ENCODE measurements around the gene EPB41L2. TPM values are rescaled to one million over a fixed set of nuclear protein-coding genes. Genes with fewer than 3 reads are reported as not detected.

Gene EPB41L2
- total and polyA plus RNA-seq, 2 experiments from 2014 or later, result 27.4 to 35.8 TPM

- H3K27me3 ChIP-seq, result no peaks in the 10 kb centered on the region
- WGBS (ENCODE audit: low lambda C conversion rate, missing lambda C conversion rate), result 92% methylated on average over 2 of the region's 2 CpGs
- no peak for DNase-seq (ENCODE audit: low spot score)
- H3K4me3 ChIP-seq, result no peak overlapping the region
- no peaks in the 10 kb centered on the region for H3K36me3 ChIP-seq (replicated peaks; ENCODE audit: insufficient read depth, low read depth)
- no peaks in the 10 kb centered on the region for H3K4me1 ChIP-seq (ENCODE audit: insufficient read depth)
- TF ChIP-seq EZH2 (IDR thresholded peaks at IDR 0.05; ENCODE audit: borderline replicate concordance) (no peak), CTCF (IDR thresholded peaks at IDR 0.05; ENCODE audit: poor library complexity) (no peak), EZH2phosphoT487 (IDR thresholded peaks at IDR 0.05; ENCODE audit: low read depth, severe bottlenecking, unreplicated experiment) (no peak)
- no peak overlapping the region for H2AFZ ChIP-seq
- H3K79me2 ChIP-seq, result no peaks in the 10 kb centered on the region
- no peak overlapping the region for H3K4me2 ChIP-seq
- H3K9me2 ChIP-seq (replicated peaks; ENCODE audit: insufficient read depth), result no peaks in the 10 kb centered on the region
- no peak overlapping the region for H3K27ac ChIP-seq
- H3K9me3 ChIP-seq (ENCODE audit: low read depth), result no peaks in the 10 kb centered on the region
- no peaks in the 10 kb centered on the region for H4K20me1 ChIP-seq (ENCODE audit: insufficient read depth, poor library complexity, severe bottlenecking)
Measured at GRCh38 chr6:130840050-130840449, 223.0 kb downstream of the EPB41L2 start.

- no peak for DNase-seq (ENCODE audit: low spot score)
- Histone ChIP-seq H3K36me3 (replicated peaks; ENCODE audit: insufficient read depth, low read depth) (no peaks in the 10 kb centered on the region), H3K4me2 (no peak overlapping the region), H2AFZ (no peak overlapping the region), H3K4me3 (no peak overlapping the region), H3K27ac (no peak overlapping the region), H3K79me2 (no peaks in the 10 kb centered on the region), H3K27me3 (no peaks in the 10 kb centered on the region), H3K9me2 (replicated peaks; ENCODE audit: insufficient read depth) (no peaks in the 10 kb centered on the region), H4K20me1 (ENCODE audit: insufficient read depth, poor library complexity, severe bottlenecking) (no peaks in the 10 kb centered on the region), H3K4me1 (ENCODE audit: insufficient read depth) (no peaks in the 10 kb centered on the region), H3K9me3 (ENCODE audit: low read depth) (no peaks in the 10 kb centered on the region)
- no peak for TF ChIP-seq CTCF (IDR thresholded peaks at IDR 0.05; ENCODE audit: poor library complexity)
- no peak for TF ChIP-seq EZH2 (IDR thresholded peaks at IDR 0.05; ENCODE audit: borderline replicate concordance)
- TF ChIP-seq EZH2phosphoT487 (IDR thresholded peaks at IDR 0.05; ENCODE audit: low read depth, severe bottlenecking, unreplicated experiment), result no peak
- WGBS (ENCODE audit: low lambda C conversion rate, missing lambda C conversion rate), result 85% methylated on average over 2 of the region's 2 CpGs
Measured at GRCh38 chr6:130839379-130839778, 223.7 kb downstream of the EPB41L2 start.

- Histone ChIP-seq H3K4me1 (ENCODE audit: insufficient read depth) (no peaks in the 10 kb centered on the region), H3K9me3 (ENCODE audit: low read depth) (no peaks in the 10 kb centered on the region), H2AFZ (no peak overlapping the region), H3K79me2 (no peaks in the 10 kb centered on the region), H3K9me2 (replicated peaks; ENCODE audit: insufficient read depth) (no peaks in the 10 kb centered on the region), H3K36me3 (replicated peaks; ENCODE audit: insufficient read depth, low read depth) (no peaks in the 10 kb centered on the region), H3K4me2 (no peak overlapping the region), H3K4me3 (no peak overlapping the region), H3K27ac (no peak overlapping the region), H3K27me3 (no peaks in the 10 kb centered on the region), H4K20me1 (ENCODE audit: insufficient read depth, poor library complexity, severe bottlenecking) (no peaks in the 10 kb centered on the region)
- TF ChIP-seq EZH2phosphoT487 (IDR thresholded peaks at IDR 0.05; ENCODE audit: low read depth, severe bottlenecking, unreplicated experiment) (no peak), CTCF (IDR thresholded peaks at IDR 0.05; ENCODE audit: poor library complexity) (no peak), EZH2 (IDR thresholded peaks at IDR 0.05; ENCODE audit: borderline replicate concordance) (no peak)
- 62% methylated on average over 5 of the region's 5 CpGs for WGBS (ENCODE audit: low lambda C conversion rate, missing lambda C conversion rate)
- no peak for DNase-seq (ENCODE audit: low spot score)
Measured at GRCh38 chr6:130838951-130839350, 224.1 kb downstream of the EPB41L2 start.
